GM12878 (cell line): Measurements from ENCODE around the gene SPRYD3. TPM values are rescaled to one million over a fixed set of nuclear protein-coding genes. Genes with fewer than 3 reads are reported as not detected.

Experiments
- ATAC-seq: fragments of 200-7000 bp; cut with Tn5 transposase; 3 replicates; pipeline ENCODE4 v1.9.1; 2020; ENCODE audit warnings: mild to moderate bottlenecking, moderate library complexity
- BruUV-seq: library from RNA; stranded (reverse); fragments of 400-500 nt; replicated peaks from 2 replicates; lab custom pipeline; 2021; lab: Mats Ljungman, UMichigan
- CTCF ChIA-PET: fragments of 300-600 bp; sonication (Branson Sonifier 250); formaldehyde crosslinking; extraction: SDS; loops from one replicate; lab custom pipeline; 2021; ENCODE audit warnings: inconsistent platforms; lab: Yijun Ruan, JAX
- POLR2A ChIA-PET: fragments of 350-600 bp; formaldehyde crosslinking; extraction: SDS; loops from one replicate; lab custom pipeline; 2021; ENCODE audit warnings: inconsistent platforms; lab: Charles Lee
- RAD21 ChIA-PET: fragments of 300-600 bp; sonication (Branson Sonifier 250); formaldehyde crosslinking; loops from one replicate; lab custom pipeline; 2023; ENCODE audit warnings: antibody characterized with exemption; ENCODE audit not compliant: unreplicated experiment; lab: Charles Lee
- SMC1A ChIA-PET: fragments of 300-600 bp; sonication (Branson Sonifier 250); formaldehyde crosslinking; loops from one replicate; lab custom pipeline; 2023; ENCODE audit not compliant: unreplicated experiment, uncharacterized antibody; lab: Charles Lee
- DNase-seq: peaks from one replicate; pipeline ENCODE4 v3.0.0-alpha.2; 2011; ENCODE audit warnings: low read depth, low spot score
- FAIRE-seq: peaks from 3 replicates; lab custom pipeline; 2011; peaks lifted over from hg19 to GRCh38; lab: Jason Lieb, UNC
- H2AFZ ChIP-seq: 2 replicates; pipeline ENCODE4 v1.6.0; 2011; ENCODE audit warnings: low read depth, low read length, control low read depth; ENCODE audit not compliant: control insufficient read depth
- H3K27ac ChIP-seq: 2 replicates; pipeline ENCODE4 v1.5.1; 2011; ENCODE audit warnings: control low read depth; ENCODE audit not compliant: control insufficient read depth, insufficient read depth
- H3K27me3 ChIP-seq, 2 experiments: replicated peaks in 1 of 2; 2 replicates each; pipeline versions ENCODE4 v1.6.0 to v1.6.1; 2011; ENCODE audit warnings: low read length in 1 of 2; ENCODE audit not compliant: control insufficient read depth in 2 of 2, insufficient read depth in 2 of 2
- H3K36me3 ChIP-seq, 2 experiments: 2 replicates each; pipeline ENCODE4 v1.5.1; 2011; ENCODE audit warnings: low read length in 1 of 2; ENCODE audit not compliant: control insufficient read depth in 2 of 2, insufficient read depth in 2 of 2
- H3K4me1 ChIP-seq: 2 replicates; pipeline ENCODE4 v1.6.1; 2011; ENCODE audit warnings: mild to moderate bottlenecking, low read length, moderate library complexity, mixed read lengths; ENCODE audit not compliant: control insufficient read depth, insufficient read depth
- H3K4me2 ChIP-seq: 2 replicates; pipeline ENCODE4 v1.6.0; 2011; ENCODE audit warnings: control low read depth; ENCODE audit not compliant: control insufficient read depth, insufficient read depth
- H3K4me3 ChIP-seq: fragments of 200-600 bp; sonication (generic); 2 replicates; pipeline ENCODE4 v1.5.1; 2016
- H3K79me2 ChIP-seq: 2 replicates; pipeline ENCODE4 v1.6.0; 2011; ENCODE audit warnings: low read length; ENCODE audit not compliant: control insufficient read depth, insufficient read depth
- H3K9ac ChIP-seq: 2 replicates; pipeline ENCODE4 v1.8.0; 2011; ENCODE audit warnings: low read length, control low read depth, mixed read lengths; ENCODE audit not compliant: control insufficient read depth, insufficient read depth
- H3K9me3 ChIP-seq: replicated peaks from 3 replicates; pipeline ENCODE4 v1.5.1; 2011; ENCODE audit warnings: mild to moderate bottlenecking, low read length; ENCODE audit not compliant: control insufficient read depth, insufficient read depth
- H4K20me1 ChIP-seq: 2 replicates; pipeline ENCODE4 v1.6.0; 2011; ENCODE audit not compliant: control insufficient read depth, insufficient read depth
- CHD1 ChIP-seq: IDR thresholded peaks from 2 replicates; pipeline ENCODE4 v1.6.1; 2012; ENCODE audit warnings: low read depth, low read length, improper control_type of control experiment
- HDAC2 ChIP-seq: fragments of 200-600 bp; sonication (generic); IDR thresholded peaks from 2 replicates; pipeline ENCODE4 v1.6.1; 2017
- NRF1 ChIP-seq: conservative IDR thresholded peaks from 2 replicates; pipeline ENCODE4 v1.6.1; 2011; ENCODE audit warnings: mild to moderate bottlenecking, low read depth, low read length, improper control_type of control experiment
- SUZ12 ChIP-seq: fragments of 200-600 bp; sonication (generic); IDR thresholded peaks from one replicate; pipeline ENCODE4 v1.6.1; 2018; ENCODE audit warnings: antibody characterized with exemption, mild to moderate bottlenecking; ENCODE audit not compliant: unreplicated experiment
- YBX1 ChIP-seq: fragments of 450-650 bp; IDR thresholded peaks from 2 replicates; pipeline ENCODE4 v1.6.1; 2016; ENCODE audit warnings: antibody characterized with exemption
- WGBS: methylation state at CpG from one replicate; pipeline ENCODE4 v1.1.6; 2016; ENCODE audit warnings: low lambda C conversion rate; ENCODE audit not compliant: insufficient replicate concordance, insufficient coverage; ENCODE audit errors: missing lambda C conversion rate; 5-methylcytosine and 5-hydroxymethylcytosine counted together
- in situ Hi-C: fragments of 300-500 bp; cut with MboI; formaldehyde crosslinking; loops from 9 replicates; pipeline ENCODE4 v1.14.3; 2018; ENCODE audit warnings: mixed read lengths
- intact Hi-C: fragments of 100-400 bp; cut with micrococcal nuclease; formaldehyde crosslinking; loops from one replicate; pipeline ENCODE4 v1.14.2; 2022; ENCODE audit not compliant: unreplicated experiment
- polyA plus RNA-seq, 11 experiments: library from polyadenylated mRNA; depleted of rRNA in 4 of 11; unstranded in 6 of 11; stranded (reverse) in 5 of 11; fragments of >200 nt; fragmentation: Nextera tagmentation in 4 of 11; fragmentation: Illumina TruSeq in 1 of 11; extraction: Ambion mirVana in 4 of 11; extraction: Trizol in 1 of 11; gene quantifications; 1 replicate in 1 of 11; 2 replicates in 10 of 11; pipeline versions ENCODE4 v1.2.1 to v1.2.3, GENCODE V29; 2011 to 2016; ENCODE audit warnings: inconsistent platforms in 2 of 11, missing spikeins in 2 of 11, low read depth in 1 of 11
- total RNA-seq, 4 experiments: library from RNA; depleted of rRNA in 3 of 4; stranded (reverse); fragments of >200 nt in 3 of 4; fragmentation: Illumina TruSeq in 1 of 4; extraction: Trizol in 1 of 4; gene quantifications; 2 replicates each; pipeline versions ENCODE4 v1.2.1 to v1.2.3, GENCODE V29; 2013 to 2021
- TF ChIP-seq, protein P1 (sequence below): IDR thresholded peaks from 2 replicates; pipeline ENCODE4 v1.6.1; 2012; ENCODE audit warnings: low read depth, low read length, improper control_type of control experiment

SPRYD3 gene
- total and polyA plus RNA-seq, 10 of the 15 experiments (the other 5 are each of a cell fraction or from before 2014, with no cell fraction given), result 2.3 to 26.4 (median 20.2) TPM

GRCh38 chr12:53055471-53056266 lies 23.5 kb downstream of the SPRYD3 start:
- 29% methylated on average over 15 of the region's 15 CpGs for WGBS
- intact Hi-C loops (no loop called here), in situ Hi-C loops (no loop called here)
- Histone ChIP-seq H3K4me3 (no peak overlapping the region), H3K9me3 (no peaks in the 10 kb centered on the region), H3K27ac (no peak overlapping the region), H3K36me3 (no peaks in the 10 kb centered on the region), H3K4me2 (no peak overlapping the region), H4K20me1 (no peaks in the 10 kb centered on the region; the same call in 1 of the 2 replicates), H2AFZ (no peak overlapping the region), H3K9ac (no peak overlapping the region), H3K79me2 (no peaks in the 10 kb centered on the region), H3K4me1 (peaks cover 6% of the 10 kb centered on the region), H3K27me3 (no peaks in the 10 kb centered on the region)
- DNase-seq, result no peak
- ATAC-seq, result no peak
- TF ChIP-seq YBX1 (no peak), CHD1 (no peak), SUZ12 (no peak), NRF1 (no peak), HDAC2 (no peak)
- TF ChIP-seq, protein P1, sequence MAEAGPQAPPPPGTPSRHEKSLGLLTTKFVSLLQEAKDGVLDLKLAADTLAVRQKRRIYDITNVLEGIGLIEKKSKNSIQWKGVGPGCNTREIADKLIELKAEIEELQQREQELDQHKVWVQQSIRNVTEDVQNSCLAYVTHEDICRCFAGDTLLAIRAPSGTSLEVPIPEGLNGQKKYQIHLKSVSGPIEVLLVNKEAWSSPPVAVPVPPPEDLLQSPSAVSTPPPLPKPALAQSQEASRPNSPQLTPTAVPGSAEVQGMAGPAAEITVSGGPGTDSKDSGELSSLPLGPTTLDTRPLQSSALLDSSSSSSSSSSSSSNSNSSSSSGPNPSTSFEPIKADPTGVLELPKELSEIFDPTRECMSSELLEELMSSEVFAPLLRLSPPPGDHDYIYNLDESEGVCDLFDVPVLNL, result no peak
- no peak for FAIRE-seq
- no TSS peak for BruUV-seq
- ChIA-PET SMC1A (interaction anchor here (1.3 kb wide), 1 partner anchor 10 kb away, joined by 3 read pairs; no protein-coding TSS in a partner anchor), CTCF (interaction anchor here (3.6 to 4.5 kb wide), 2 partner anchors 10 to 44 kb away, joined by 17 to 38 read pairs; no protein-coding TSS in a partner anchor), RAD21 (interaction anchor here (1.1 to 1.5 kb wide), 2 partner anchors 23 to 44 kb away, joined by 3 to 4 read pairs; partner anchors contain the start of gene SPRYD3), POLR2A (no interaction called here)
